Stimulated activated naive CD4-positive, alpha-beta T cell treated with Interleukin-2 at 50 U/mL for 16 hours (primary cell): ENCODE measurements around the gene EGLN2.
"Not testable (repeated sequence)": the region's sequence is repeated elsewhere in the genome, so short reads cannot be mapped to it uniquely, and the experiment has no call there.

Experiments
- DNase-seq: peaks from one replicate; lab custom pipeline; 2025; lab: John Stamatoyannopoulos, UW

The EGLN2 gene

DNA sequence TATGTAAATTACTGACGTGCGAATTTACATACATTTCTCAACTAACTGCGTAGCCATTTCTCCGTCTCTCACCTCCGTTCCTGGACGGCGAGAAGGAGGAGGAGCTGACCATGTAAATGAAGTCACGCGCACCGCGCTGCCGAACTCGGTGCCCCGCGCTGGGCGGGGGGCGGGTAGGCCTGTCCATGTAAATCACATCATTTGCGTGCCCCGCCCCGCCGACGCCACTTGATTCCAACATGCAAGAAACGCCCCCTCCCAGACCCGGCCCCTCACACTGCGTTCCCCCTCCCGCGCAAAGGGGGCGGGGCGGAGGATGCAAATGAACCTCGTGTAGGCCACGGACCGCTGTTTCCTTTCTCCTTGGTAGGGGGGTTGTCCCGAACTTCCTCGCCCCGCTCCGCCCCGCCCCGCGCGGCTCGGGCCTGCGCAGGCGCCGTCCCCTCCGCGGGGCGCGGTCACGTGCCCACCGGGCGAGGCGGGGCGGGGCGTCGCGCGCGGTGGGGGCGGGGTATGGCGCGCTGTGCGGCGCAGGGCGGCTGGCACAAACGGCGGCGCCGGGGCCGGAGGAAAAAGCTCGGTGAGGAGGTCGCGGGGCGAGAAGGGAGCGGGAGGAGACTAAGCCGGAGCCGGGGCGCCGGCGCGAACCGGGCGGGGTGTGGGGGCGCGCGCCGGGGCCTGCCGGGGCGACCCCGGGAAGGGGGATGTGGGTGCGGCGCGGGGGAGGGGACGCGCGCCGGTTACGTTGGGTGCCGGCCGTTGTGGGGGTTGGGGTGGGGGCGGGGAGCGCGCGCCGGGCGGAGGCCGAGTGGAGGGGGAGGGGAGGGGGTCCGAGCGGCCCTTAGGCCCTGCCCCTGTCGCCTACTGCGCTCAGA lies at the start of gene EGLN2:
Gene EGLN2 (plus strand): TSS at position 509 of the 875 bp plus-strand sequence. CDS start 1,382 bp downstream, outside the sequence.
- DNase-seq, result peak; percentile 100

DNA sequence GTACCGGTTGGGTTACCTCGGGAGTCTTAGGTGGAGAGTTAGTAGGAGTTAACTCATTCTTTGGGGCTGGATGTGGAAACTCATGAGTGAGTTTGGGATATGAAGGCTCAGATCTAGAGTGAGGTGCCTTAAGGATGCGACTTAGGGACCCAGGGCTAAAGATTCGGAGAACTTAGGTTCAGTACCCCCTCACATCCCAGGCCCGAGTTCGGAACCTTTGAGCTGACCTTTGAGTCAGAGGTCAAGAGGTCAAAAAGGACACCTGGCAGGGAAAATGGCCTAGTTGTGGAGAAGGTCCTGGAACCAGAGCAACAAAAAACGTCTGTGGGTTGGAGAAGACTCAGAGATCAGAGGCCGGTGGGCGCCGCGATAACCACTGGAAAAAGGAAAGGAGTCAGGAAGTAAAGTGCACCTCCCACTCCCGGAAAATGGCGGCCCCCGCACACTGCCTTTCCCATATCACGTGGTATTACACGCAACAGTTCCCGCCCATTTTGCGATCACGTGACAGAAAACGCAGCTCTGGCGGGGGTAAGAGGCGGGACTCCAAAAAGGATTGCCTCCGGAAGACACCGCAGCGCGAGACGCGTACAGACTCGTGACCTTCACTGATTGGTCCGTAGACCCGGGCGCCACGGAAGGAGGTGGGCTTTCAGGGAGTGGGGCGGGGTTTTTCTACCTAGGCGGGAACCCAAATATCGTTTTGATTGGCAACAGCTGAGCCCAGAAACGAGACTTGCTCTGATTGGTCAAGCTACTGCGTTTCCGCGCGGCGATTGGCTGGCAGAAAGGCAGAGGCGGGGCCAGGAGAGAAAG lies 48.7 kb upstream of the EGLN2 start, which contains the start of gene ACTMAP:
Gene ACTMAP (minus strand): TSS at position 420 of the 816 bp plus-strand sequence. CDS start 674 bp downstream, outside the sequence.
- DNase-seq, result peak; percentile 99

DNA sequence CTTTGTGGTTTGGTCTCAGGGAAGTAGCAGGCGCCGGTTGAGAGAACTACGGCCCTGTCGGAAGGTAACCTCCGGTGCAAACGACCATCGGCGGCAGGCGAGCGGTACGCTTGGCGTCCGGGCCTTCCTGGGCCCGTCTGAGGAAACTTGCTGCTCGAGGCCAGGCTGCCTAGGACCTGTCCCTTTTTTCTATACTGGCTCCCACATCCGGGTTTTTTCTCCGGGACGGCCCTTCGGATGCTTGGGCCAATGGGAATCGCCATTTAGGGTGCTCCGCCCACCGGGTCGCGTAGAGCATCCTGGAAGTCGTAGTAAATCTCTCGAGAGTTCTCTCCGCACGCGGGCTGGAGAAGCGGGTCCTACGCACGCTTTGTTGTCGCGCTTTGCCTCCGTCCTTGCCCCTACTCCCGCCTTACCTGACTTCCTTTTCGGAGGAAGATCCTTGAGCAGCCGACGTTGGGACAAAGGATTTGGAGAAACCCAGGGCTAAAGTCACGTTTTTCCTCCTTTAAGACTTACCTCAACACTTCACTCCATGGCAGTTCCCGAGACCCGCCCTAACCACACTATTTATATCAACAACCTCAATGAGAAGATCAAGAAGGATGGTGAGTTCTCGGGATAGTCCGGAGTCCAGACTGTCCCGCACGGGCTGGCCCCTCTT lies 48.0 kb upstream of the EGLN2 start, which contains the start of gene SNRPA:
Gene SNRPA (plus strand): TSS at position 330 of the 664 bp plus-strand sequence. CDS start 206 bp downstream, at position 536.
- peak; percentile 95 for DNase-seq

DNA sequence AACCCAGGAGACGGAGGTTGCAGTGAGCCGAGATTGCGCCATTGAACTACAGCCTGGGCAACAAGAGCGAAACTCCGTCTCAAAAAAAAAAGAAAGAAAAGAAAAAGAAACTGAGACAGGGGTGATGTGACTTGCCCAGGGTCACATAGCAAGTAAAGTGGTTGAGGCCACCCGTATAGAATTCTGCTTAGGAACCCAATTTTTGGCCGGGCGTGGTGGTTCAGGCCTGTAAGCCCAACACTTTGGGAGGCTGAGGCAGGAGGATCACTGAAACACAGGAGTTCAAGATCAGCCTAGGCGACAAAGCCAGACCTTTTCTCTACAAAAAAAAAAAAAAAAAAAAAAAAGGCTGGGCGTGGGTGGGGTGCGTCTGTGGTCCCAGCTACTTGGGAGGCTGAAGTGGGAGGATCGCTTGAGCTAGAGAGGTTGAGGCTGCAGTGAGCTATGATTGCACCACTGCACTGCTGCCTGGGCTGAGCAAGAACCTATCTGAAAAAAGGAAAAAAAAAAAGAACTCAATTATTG lies 46.7 kb upstream of the EGLN2 start:
- DNase-seq, result peak; percentile 24

DNA sequence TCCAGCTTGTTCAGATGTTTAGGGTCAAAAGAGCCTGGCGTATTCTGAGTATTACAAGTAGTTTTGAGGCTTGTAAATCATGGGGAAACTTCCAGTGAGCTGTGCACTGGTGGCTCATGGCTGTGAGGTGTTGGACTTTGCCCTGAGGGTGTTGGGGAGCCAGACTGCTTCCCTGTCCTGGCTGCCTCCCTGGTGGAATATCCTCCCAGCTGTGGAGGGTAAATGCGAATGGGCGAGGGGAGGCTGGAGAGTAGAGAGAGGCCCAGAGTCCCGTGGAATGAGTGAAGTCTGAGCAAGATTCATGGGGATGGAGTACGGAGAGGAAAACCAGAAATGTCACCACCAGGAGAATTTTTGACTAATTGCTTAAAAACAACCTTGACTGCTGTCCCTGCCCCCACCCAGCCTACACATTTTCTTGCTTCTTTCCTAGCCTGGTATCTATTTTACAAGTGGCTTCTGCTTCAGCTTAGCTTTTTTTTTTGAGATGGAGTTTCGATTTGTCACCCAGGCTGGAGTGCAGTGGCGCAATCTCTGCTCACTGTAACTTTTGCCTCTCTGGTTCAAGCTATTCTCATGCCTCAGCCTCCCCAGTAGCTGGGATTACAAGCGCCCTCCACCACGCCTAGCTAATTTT lies 44.3 kb upstream of the EGLN2 start:
- peak; percentile 72 for DNase-seq

DNA sequence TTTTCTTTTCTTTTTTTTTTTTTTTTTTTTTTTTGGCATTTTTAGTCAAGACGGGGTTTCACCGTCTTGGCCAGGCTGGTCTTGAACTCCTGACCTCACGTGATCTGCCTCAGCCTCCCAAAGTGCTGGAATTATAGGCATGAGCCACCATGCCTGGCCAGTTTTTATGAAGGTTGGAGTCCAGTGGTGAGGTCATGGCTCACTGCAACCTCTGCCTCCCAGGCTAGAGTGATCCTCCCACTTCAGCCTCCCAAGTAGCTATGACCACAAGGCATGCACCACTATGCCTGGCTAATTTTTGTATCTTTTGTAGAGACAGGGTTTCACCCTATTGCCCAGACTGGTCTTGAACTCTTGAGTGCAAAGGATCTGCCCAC lies 43.8 kb upstream of the EGLN2 start:
- DNase-seq, result no peak

DNA sequence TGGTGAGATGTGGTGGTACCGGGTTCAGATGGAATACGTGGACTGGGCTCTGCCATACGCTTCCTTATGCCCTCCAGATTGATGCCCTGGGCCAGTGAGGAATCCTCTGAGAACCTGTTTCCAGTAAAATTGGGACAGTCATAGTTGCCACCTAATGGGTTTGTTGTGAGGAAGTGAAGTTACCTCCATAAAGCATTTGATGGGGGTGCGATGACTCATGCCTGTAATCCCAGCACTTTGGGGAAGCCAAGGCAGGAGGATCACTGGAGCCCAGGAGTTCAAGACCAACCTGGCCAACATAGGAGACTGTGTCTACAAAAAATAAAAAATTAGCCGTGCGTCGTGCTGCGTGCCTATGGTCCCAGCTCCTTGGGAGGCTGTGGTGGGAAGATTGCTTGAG lies 43.2 kb upstream of the EGLN2 start:
- DNase-seq, result no peak

DNA sequence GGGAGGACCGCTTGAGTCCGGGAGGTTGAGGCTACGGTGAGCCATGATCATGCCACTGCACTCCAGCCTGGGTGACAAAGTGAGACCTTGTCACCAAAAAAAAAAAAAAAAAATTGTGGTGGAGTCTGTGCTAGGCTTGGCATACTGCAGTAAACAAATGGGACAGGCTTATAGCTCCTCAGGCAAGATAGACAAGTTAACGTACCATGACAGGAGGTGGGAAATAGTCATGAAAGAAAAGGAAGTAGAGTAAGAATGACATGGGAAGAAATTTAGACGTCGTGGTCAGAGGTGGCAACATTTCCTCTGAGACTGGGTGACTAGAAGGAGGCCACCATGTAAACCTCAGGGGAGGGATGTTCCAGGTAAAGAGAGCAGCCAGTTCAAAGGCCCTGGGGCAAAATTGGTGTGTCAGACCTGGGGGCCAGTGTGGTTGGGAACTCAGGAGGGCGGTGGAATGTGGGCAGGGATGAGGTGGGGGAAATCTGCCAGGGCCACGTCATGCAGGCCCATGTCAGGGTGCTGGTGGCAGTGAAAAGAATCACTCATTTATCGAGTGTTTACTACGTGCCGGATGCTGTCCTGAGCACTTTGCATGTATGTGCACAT lies 42.4 kb upstream of the EGLN2 start:
- DNase-seq, result peak; percentile 62

DNA sequence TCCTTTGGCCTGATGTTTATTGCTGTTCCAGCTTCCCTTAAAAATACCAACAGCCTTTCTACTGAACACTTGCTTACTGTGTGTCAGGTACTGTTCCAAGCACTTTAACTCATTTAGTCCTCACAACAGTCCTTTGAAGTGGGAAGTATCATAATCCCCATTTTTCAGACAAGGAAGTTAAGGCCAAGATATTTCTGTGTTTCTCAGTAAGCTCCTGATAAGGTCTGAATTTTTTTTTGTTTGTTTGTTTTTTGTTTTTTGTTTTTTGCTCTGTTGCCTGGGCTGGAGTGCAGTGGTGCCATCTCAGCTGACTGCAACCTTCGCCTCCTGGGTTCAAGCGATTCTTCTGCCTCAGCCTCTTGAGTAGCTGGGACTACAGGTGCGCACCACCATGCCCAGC lies 40.5 kb upstream of the EGLN2 start:
- DNase-seq, result no peak

DNA sequence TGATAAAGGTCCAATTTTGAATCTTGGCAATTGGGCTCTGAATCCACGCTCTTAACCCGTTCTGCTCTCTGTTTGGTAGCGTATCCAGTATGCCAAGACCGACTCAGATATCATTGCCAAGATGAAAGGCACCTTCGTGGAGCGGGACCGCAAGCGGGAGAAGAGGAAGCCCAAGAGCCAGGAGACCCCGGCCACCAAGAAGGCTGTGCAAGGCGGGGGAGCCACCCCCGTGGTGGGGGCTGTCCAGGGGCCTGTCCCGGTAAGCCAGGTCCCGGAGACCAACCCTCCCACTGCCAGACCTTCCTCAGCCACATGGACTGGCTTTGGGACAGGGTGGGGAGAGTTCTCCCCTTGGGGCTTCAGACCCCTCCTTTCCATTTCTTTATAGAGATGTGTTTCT lies 39.6 kb upstream of the EGLN2 start:
- DNase-seq, result no peak

DNA sequence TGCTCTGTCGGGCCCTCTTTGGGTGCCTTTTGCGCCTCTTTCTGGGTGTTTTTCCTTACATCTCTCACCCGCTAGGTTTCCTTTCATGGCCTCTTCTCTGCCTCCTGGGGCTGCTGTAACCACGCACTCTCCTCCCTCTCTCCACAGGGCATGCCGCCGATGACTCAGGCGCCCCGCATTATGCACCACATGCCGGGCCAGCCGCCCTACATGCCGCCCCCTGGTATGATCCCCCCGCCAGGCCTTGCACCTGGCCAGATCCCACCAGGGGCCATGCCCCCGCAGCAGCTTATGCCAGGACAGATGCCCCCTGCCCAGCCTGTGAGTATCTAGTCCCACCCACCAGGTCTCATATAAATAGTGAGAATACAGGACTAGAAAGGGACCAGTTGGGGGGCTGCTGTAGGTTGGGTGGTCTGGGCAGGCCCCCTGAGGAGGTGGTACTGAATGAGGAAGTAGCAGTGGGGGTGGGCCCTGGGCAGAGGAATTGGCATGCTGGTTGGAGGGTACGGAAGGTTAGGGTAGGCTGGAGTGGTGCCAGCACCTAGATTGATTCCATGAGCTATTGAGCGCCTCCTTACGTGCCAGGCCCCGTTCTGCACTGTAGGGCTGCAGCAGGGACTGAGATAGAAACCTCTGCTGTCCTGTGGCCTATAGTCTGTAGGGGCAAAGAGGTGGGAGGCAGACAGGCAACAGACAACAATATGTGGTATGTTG lies 36.1 kb upstream of the EGLN2 start:
- DNase-seq, result no peak

DNA sequence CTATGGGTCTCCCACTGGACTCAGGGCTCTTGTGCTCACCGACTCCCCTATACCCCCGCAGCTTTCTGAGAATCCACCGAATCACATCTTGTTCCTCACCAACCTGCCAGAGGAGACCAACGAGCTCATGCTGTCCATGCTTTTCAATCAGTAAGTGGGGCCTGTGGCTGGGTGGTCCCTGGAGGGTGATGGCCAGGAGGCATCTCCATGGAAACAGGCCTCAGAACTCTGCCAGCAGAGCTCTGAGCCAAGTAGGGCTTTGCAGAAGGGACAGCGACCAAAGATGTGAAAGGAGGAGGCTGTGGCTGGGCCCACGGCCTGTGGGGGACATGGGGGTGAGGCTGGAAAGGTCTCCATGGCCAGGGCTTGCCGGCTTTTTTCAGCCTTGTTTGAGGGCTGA lies 35.5 kb upstream of the EGLN2 start:
- no peak for DNase-seq

DNA sequence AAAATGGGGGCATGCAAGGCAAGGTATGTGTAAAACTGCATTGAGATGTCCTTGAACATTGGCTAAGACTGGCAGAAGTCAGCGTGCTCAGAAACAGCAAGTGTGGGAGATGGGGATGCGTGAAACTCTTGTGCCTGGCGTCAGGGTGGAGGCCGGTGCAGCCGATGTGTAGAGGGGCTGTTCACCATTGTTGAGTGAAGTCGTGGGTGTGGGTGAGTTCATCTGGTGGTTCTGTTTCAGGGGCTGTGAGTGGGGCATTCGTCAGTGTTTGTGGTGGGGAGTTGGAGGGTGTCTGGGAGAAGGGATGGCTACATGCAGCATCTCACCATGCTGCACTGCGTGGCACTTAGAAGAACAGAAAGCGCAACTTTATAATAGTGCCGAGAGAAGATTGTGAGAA lies 35.0 kb upstream of the EGLN2 start:
- no peak for DNase-seq

DNA sequence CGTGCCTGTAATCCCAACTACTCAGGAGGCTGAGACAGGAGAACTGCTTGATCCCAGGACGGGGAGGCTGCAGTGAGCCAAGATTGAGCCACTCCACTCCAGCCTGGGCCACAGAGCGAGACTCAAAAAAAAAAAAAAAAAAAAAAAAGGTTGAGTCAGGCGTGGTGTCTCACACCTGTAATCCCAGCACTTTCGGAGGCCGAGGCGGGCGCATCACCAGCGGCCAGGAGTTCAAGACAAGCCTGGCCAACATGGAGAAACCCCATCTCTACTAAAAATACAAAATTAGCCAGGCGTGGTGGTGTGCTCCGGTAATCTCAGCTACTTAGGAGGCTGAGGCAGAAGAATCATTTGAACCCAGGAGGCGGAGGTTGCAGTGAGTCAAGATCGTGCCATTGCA lies 32.6 kb upstream of the EGLN2 start:
- DNase-seq, result not testable (repeated sequence)

DNA sequence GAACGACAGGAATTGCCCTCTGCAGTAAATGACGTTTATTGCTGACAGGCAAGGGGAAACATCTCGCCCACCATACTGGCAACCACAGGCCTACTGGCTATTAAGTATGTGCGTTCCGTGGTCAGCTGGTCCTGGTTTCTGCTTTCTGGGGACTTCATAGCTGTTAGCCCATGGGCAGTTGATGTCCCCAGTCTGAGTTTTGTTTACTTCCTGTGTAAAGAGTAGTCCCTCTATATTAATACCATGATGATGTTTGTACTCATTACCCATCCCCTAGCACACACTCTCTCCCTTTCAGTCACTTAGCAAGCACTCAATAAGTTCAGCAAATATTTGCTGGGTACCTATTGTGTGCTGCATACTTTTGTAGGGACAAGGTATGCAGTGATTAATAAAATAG lies 30.1 kb upstream of the EGLN2 start:
- no peak for DNase-seq

DNA sequence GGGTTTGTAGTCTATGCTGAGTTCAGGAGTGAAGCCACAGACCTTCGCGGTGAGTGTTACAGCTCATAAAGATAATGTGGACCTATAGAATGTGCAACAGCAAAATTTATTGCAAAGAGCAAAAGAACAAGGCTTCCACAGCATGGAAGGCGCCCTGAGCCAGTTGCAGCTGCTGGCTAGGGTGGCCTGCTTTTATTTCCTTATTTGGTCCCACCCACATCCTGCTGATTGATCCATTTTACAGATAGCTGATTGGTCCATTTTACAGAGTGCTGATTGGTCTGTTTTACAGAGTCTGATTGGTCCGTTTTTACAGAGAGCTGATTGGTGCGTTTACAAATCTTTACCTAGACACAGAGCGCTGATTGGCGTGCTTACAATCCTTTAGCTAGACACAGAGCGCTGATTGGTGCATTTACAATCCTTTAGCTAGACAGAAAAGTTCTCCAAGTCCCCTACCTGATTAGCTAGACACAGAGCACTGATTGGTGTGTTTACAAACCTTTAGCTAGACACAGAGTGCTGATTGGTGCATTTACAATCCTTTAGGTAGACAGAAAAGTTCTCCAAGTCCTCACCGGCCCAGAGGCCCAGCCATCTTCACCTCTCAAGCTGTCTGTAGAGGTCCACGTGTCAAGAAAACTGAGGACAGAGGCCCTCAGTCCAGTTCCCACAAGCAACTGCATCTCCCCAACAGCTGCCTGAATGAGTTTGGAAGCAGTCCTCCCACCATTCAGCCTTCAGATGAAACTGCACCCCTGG lies 27.7 kb upstream of the EGLN2 start:
- DNase-seq, result not testable (repeated sequence)

DNA sequence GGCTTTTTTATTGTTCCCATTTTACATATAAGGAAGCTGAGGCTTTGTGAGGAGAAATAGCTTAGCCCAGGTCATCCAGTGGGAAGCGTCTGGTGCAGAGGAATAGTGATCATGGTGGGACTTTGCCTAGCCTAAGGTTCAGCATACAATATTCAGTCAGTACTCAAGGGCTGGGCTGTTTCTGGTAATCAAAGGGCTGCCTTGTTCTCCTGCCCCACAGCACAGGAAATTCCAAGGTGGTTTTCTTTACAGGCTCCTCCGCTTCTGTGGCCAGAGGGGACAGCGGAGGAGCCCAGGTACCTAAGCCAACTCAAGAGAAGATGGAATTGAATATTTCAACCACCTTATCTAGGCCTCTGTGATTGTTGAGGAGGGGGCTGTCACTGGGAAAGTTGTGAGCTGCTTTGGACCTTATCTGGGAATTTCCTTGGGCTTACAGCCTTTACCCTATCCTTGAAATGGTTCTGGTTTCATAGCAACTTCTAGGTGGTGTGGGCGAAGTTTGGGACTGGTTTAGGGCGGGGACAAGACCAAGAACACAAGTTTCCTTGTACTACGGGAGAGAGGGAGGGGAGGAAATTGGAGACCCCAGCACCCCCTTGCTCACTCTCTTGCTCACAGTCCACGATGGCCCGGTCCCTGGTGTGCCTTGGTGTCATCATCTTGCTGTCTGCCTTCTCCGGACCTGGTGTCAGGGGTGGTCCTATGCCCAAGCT lies 23.9 kb upstream of the EGLN2 start, which contains the start of gene MIA:
Gene MIA (plus strand): TSS at position 606 of the 716 bp plus-strand sequence. CDS start 22 bp downstream, at position 628.
- DNase-seq, result no peak

DNA sequence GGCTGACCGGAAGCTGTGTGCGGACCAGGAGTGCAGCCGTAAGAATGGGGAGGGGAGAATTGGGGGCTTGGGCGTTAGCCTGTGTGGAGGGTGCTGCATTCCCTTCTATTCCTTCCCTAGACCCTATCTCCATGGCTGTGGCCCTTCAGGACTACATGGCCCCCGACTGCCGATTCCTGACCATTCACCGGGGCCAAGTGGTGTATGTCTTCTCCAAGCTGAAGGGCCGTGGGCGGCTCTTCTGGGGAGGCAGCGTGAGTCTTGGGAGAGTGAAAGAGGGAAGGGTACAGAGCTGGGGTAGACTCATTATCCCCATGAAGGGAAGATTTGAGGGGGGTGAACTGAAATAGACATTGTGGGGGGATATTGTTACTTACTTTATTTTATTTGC lies 23.4 kb upstream of the EGLN2 start:
- no peak for DNase-seq

DNA sequence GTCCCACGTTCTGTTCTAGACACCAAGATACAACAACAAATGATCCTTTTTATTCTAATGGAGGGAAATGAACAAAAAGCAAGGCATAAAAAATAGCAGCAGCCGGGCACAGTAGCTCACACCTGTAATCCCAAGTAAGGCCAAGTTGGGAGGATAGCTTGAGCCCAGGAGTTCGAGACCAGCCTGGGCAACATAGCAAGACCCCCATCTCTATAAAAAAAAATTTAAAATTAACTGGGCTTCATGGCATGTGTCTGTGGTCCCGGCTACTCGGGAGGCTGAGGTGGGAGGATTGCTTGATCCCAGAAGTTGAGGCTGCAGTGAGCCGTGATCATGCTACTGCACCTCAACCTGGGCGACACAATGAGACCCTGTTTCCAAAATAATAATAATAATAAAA lies 22.6 kb upstream of the EGLN2 start:
- no peak for DNase-seq
